ENCODE measurements around the gene DCAKD.

GRCh38 chr17:44988044-44988942 is 63.1 kb downstream of the DCAKD start:
- TF ChIP-seq CTCF (IDR thresholded peaks at IDR 0.05): no peak
- TF ChIP-seq POLR2A (IDR thresholded peaks at IDR 0.05): no peak
- no peak for TF ChIP-seq POLR2AphosphoS5 (IDR thresholded peaks at IDR 0.05)
